Activated CD4-positive, alpha-beta T cell treated with anti-CD3 and anti-CD28 coated beads for 24 hours (primary cell): ENCODE measurements around the gene CDK5RAP2.
"Not testable (repeated sequence)": the region's sequence is repeated elsewhere in the genome, so short reads cannot be mapped to it uniquely, and the experiment has no call there.

Experiments
- DNase-seq, 2 donors: peaks; one replicate each; pipeline ENCODE4 v3.0.0-alpha.2; 2020; ENCODE audit warnings: low read depth in 2 of 2

CDK5RAP2 gene

GRCh38 chr9:120465685-120466407, 114.1 kb downstream of the CDK5RAP2 start:
- no peak for DNase-seq

- DNase-seq, result no peak
These were observed 115.0 kb downstream of the CDK5RAP2 start for GRCh38 chr9:120464887-120465421.

GRCh38 chr9:120464176-120464886, 115.6 kb downstream of the CDK5RAP2 start:
- no peak for DNase-seq

GRCh38 chr9:120463765-120464164, 116.2 kb downstream of the CDK5RAP2 start:
- no peak for DNase-seq

GRCh38 chr9:120461677-120462076, 118.3 kb downstream of the CDK5RAP2 start:
- DNase-seq, result not testable (repeated sequence)

GRCh38 chr9:120456218-120456617, 123.7 kb downstream of the CDK5RAP2 start:
- DNase-seq, result no peak

- no peak for DNase-seq
These were observed 125.5 kb downstream of the CDK5RAP2 start for GRCh38 chr9:120454467-120454866.

GRCh38 chr9:120453792-120454191, 126.2 kb downstream of the CDK5RAP2 start:
- no peak for DNase-seq

- DNase-seq, result no peak
These were observed 127.3 kb downstream of the CDK5RAP2 start for GRCh38 chr9:120452631-120453030.

- DNase-seq, result no peak
These were observed 129.1 kb downstream of the CDK5RAP2 start for GRCh38 chr9:120450916-120451315.

- DNase-seq, result no peak
These were observed 130.4 kb downstream of the CDK5RAP2 start for GRCh38 chr9:120449566-120449965.

- no peak for DNase-seq
These were observed 131.9 kb downstream of the CDK5RAP2 start for GRCh38 chr9:120447959-120448500.

- DNase-seq, result no peak
These were observed 133.3 kb downstream of the CDK5RAP2 start for GRCh38 chr9:120446671-120447070.

GRCh38 chr9:120443976-120444375, 136.0 kb downstream of the CDK5RAP2 start:
- no peak for DNase-seq

- DNase-seq, result no peak
These were observed 136.5 kb downstream of the CDK5RAP2 start for GRCh38 chr9:120443489-120443888.

GRCh38 chr9:120442308-120442995, 137.5 kb downstream of the CDK5RAP2 start:
- DNase-seq, result no peak

GRCh38 chr9:120441426-120442307, 138.3 kb downstream of the CDK5RAP2 start:
- no peak for DNase-seq

- DNase-seq, result no peak
These were observed 139.2 kb downstream of the CDK5RAP2 start for GRCh38 chr9:120440791-120441190.

GRCh38 chr9:120439926-120440325, 140.0 kb downstream of the CDK5RAP2 start:
- no peak for DNase-seq

- no peak for DNase-seq
These were observed 141.0 kb downstream of the CDK5RAP2 start for GRCh38 chr9:120438836-120439546.
